Measurements from ENCODE around the gene SLC37A3.

DNA sequence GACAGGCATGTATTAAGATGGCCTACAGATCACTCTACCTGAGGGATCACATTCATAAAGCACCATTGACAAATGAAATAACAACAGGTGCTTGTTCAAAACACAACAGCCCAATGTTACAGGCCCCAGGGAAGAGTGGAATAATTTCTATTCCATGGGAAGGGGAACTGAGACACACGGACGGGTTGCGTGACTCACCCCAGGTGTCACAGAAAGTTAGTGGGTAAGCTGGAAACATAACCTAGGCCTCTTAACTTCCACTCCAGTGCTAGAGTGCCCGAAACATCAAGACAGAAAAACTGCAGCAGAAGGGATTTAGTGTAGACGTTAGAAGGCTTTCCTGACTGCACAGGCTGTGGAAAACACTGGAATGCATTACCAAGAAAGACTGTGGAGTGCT lies 48.3 kb downstream of the SLC37A3 start:
- no peak for TF ChIP-seq POLR2A (IDR thresholded peaks at IDR 0.05)
- TF ChIP-seq CTCF (IDR thresholded peaks at IDR 0.05): no peak
- TF ChIP-seq POLR2AphosphoS5 (IDR thresholded peaks at IDR 0.05): no peak
- no peak for TF ChIP-seq EP300 (IDR thresholded peaks at IDR 0.05)
